Naive thymus-derived CD4-positive, alpha-beta T cell (primary cell): Measurements from ENCODE around the gene EPAS1. TPM values are rescaled to one million over a fixed set of nuclear protein-coding genes. Genes with fewer than 3 reads are reported as not detected.

Experiments used
- ATAC-seq: fragments of 150-1000 bp; cut with Tn5 transposase; 2 replicates; pipeline ENCODE4 v1.10.0; 2021; ENCODE audit warnings: mild to moderate bottlenecking, moderate library complexity
- CTCF ChIA-PET: fragments of 350-600 bp; sonication (Branson Sonifier 250); formaldehyde crosslinking; loops from one replicate; lab custom pipeline; 2021; ENCODE audit warnings: antibody characterized with exemption; lab: Charles Lee
- POLR2A ChIA-PET: fragments of 350-600 bp; sonication (Branson Sonifier 250); formaldehyde crosslinking; loops from one replicate; lab custom pipeline; 2021; ENCODE audit warnings: antibody characterized with exemption, inconsistent platforms; lab: Charles Lee
- DNase-seq, 9 donors: peaks; one replicate each; pipeline versions ENCODE4 v3.0.0 to v3.0.0-alpha.2; 2020 to 2022; ENCODE audit warnings: mixed read lengths in 1 of 9
- H3K27ac ChIP-seq: one replicate; pipeline ENCODE4 v1.7.0; 2013; ENCODE audit warnings: mild to moderate bottlenecking, low read depth, low read length, moderate library complexity
- H3K27me3 ChIP-seq, 2 donors: one replicate each; pipeline ENCODE4 v1.7.0; 2013; ENCODE audit warnings: low read length in 2 of 2, mild to moderate bottlenecking in 2 of 2, moderate library complexity in 2 of 2; ENCODE audit not compliant: control insufficient read depth in 2 of 2, insufficient read depth in 2 of 2
- H3K36me3 ChIP-seq, 3 experiments: 1 replicate in 2 of 3; 2 replicates in 1 of 3; pipeline ENCODE4 v1.7.0; 2013; ENCODE audit warnings: low read length in 3 of 3, mild to moderate bottlenecking in 3 of 3, moderate library complexity in 1 of 3; ENCODE audit not compliant: insufficient read depth in 3 of 3, control insufficient read depth in 2 of 3
- H3K4me1 ChIP-seq, 2 donors: one replicate each; pipeline ENCODE4 v1.7.0; 2013; ENCODE audit warnings: low read length in 2 of 2, mild to moderate bottlenecking in 2 of 2, moderate library complexity in 1 of 2; ENCODE audit not compliant: control insufficient read depth in 2 of 2, insufficient read depth in 2 of 2
- H3K4me3 ChIP-seq: 2 replicates; pipeline ENCODE4 v1.7.0; 2013; ENCODE audit warnings: mild to moderate bottlenecking, low read length
- H3K9me3 ChIP-seq, 3 experiments: 1 replicate in 2 of 3; 2 replicates in 1 of 3; pipeline ENCODE4 v1.7.0; 2013; ENCODE audit warnings: low read length in 3 of 3; ENCODE audit not compliant: control insufficient read depth in 2 of 3
- H3K27ac Mint-ChIP-seq, 9 donors: one replicate each; pipeline ENCODE4 v1.8.0; 2020 to 2022; ENCODE audit warnings: mixed read lengths in 9 of 9, mild to moderate bottlenecking in 8 of 9, moderate library complexity in 5 of 9, inconsistent platforms in 2 of 9
- H3K27me3 Mint-ChIP-seq, 5 donors: one replicate each; pipeline ENCODE4 v1.8.0; 2021 to 2022; ENCODE audit warnings: mixed read lengths in 5 of 5, mild to moderate bottlenecking in 1 of 5
- H3K36me3 Mint-ChIP-seq, 5 donors: one replicate each; pipeline ENCODE4 v1.8.0; 2020 to 2022; ENCODE audit warnings: mixed read lengths in 5 of 5, mild to moderate bottlenecking in 3 of 5, inconsistent platforms in 1 of 5
- H3K4me1 Mint-ChIP-seq, 7 donors: one replicate each; pipeline ENCODE4 v1.8.0; 2020 to 2022; ENCODE audit warnings: mixed read lengths in 7 of 7, mild to moderate bottlenecking in 3 of 7, inconsistent platforms in 1 of 7
- H3K4me3 Mint-ChIP-seq, 10 donors: one replicate each; pipeline ENCODE4 v1.8.0; 2020 to 2022; ENCODE audit warnings: mild to moderate bottlenecking in 10 of 10, mixed read lengths in 10 of 10, moderate library complexity in 6 of 10, inconsistent platforms in 2 of 10
- H3K9me3 Mint-ChIP-seq, 11 donors: one replicate each; pipeline ENCODE4 v1.8.0; 2020 to 2022; ENCODE audit warnings: mixed read lengths in 11 of 11, mild to moderate bottlenecking in 4 of 11, inconsistent platforms in 1 of 11, moderate library complexity in 1 of 11
- intact Hi-C, 2 donors: fragments of 100-400 bp; cut with micrococcal nuclease; formaldehyde crosslinking; loops; one replicate each; pipeline ENCODE4 v1.15.1; 2023
- polyA plus RNA-seq, 2 donors: library from polyadenylated mRNA; unstranded; fragments of 300-500 nt; fragmentation: Illumina TruSeq; gene quantifications; one replicate each; pipeline ENCODE4 v1.2.3, GENCODE V29; 2021
- total RNA-seq, 6 experiments: library from RNA in 5 of 6; stranded (reverse) in 5 of 6; gene quantifications; 1 replicate in 5 of 6; 2 replicates in 1 of 6; pipeline ENCODE4 v1.2.3 and lab custom pipeline; 2021 to 2026

The EPAS1 gene
- total RNA-seq, result 10 to 100 TPM in 2 of 5 experiments, 1 to 10 TPM in 3; 1.6 to 17.0 (median 6.4) TPM
- under 1 TPM in 1 of 2 donors, not detected in 1; 0.18 TPM for polyA plus RNA-seq
- 3.5 reads per million, percentile 18 among the genes with 10 or more reads in this experiment for total RNA-seq (lab: John Stamatoyannopoulos, UW)

- no peaks in the 10 kb centered on the region for H3K9me3 ChIP-seq
- Mint-ChIP-seq H3K4me3 (peak within 1 kb of the TSS; percentile 84 to 95 (median 92)), H3K4me1 (peaks cover 14 to 33% (median 26%) of the 10 kb centered on the region in 7 donors), H3K9me3 (peaks cover 0 to 2% (median 0%) of the 10 kb centered on the region in 11 donors), H3K27ac (peak within 1 kb of the TSS in 7 of 9 donors; percentile 34 to 89 (median 69)), H3K36me3 (peaks cover 0 to 3% (median 0%) of the 10 kb centered on the region in 5 donors), H3K27me3 (peaks cover 18 to 89% (median 48%) of the 10 kb centered on the region in 5 donors)
- ATAC-seq (peak; percentile 92), DNase-seq (peak; percentile 48 to 88 (median 54))
- peaks cover 13 to 18% of the 10 kb centered on the region in 2 donors for H3K27me3 ChIP-seq
- peaks cover 18 to 26% of the 10 kb centered on the region in 2 donors for H3K4me1 ChIP-seq
- ChIA-PET POLR2A (interaction anchor here (0.7 to 0.8 kb wide), 2 partner anchors 11 to 126 kb away, joined by 3 read pairs; no protein-coding TSS in a partner anchor), CTCF (interaction anchor here (0.8 kb wide), 1 partner anchor 13 kb away, joined by 3 read pairs; no protein-coding TSS in a partner anchor)
- intact Hi-C loops, result loop anchor here (1.0 to 5.0 kb wide), 8 partner anchors 54 to 646 kb away; partner anchors contain the start of gene PRKCE (in 1 of the 2)
- H3K27ac ChIP-seq, result no peak within 1 kb of the TSS
- H3K36me3 ChIP-seq, result no peaks in the 10 kb centered on the region
- peak within 1 kb of the TSS; percentile 74 for H3K4me3 ChIP-seq
Observed at GRCh38 chr2:46296840-46297545, at the start of gene EPAS1. Gene EPAS1, plus strand, starts transcription at chr2:46297407. Its CDS starts 505 bp downstream, at chr2:46297912.

GRCh38 chr2:46248171-46248570 is 49.0 kb upstream of the EPAS1 start:
- peaks cover 0 to 33% (median 3%) of the 10 kb centered on the region in 5 donors for H3K27me3 Mint-ChIP-seq
- no peak overlapping the region for H3K27ac Mint-ChIP-seq
- peaks cover 0 to 6% (median 0%) of the 10 kb centered on the region in 11 donors for H3K9me3 Mint-ChIP-seq
- intact Hi-C loops, result no loop called here
- H3K27ac ChIP-seq, result no peak overlapping the region
- peaks cover 0 to 4% (median 0%) of the 10 kb centered on the region in 5 donors for H3K36me3 Mint-ChIP-seq
- no peaks in the 10 kb centered on the region for H3K4me1 ChIP-seq
- no peak for DNase-seq
- no peak for ATAC-seq
- H3K27me3 ChIP-seq, result no peaks in the 10 kb centered on the region
- H3K4me1 Mint-ChIP-seq, result peaks cover 0 to 6% (median 0%) of the 10 kb centered on the region in 7 donors
- H3K9me3 ChIP-seq, result no peaks in the 10 kb centered on the region
- ChIA-PET CTCF (no interaction called here), POLR2A (no interaction called here)
- H3K4me3 Mint-ChIP-seq, result no peak overlapping the region
- H3K4me3 ChIP-seq, result no peak overlapping the region
- H3K36me3 ChIP-seq, result no peaks in the 10 kb centered on the region

GRCh38 chr2:46249654-46250053 is 47.6 kb upstream of the EPAS1 start:
- Mint-ChIP-seq H3K27ac (no peak overlapping the region), H3K36me3 (peaks cover 0 to 4% (median 0%) of the 10 kb centered on the region in 5 donors), H3K27me3 (peaks cover 0 to 31% (median 3%) of the 10 kb centered on the region in 5 donors), H3K4me3 (no peak overlapping the region), H3K4me1 (peaks cover 0 to 6% (median 0%) of the 10 kb centered on the region in 7 donors), H3K9me3 (peaks cover 0 to 6% (median 0%) of the 10 kb centered on the region in 11 donors)
- no peaks in the 10 kb centered on the region for H3K36me3 ChIP-seq
- H3K27ac ChIP-seq, result no peak overlapping the region
- H3K4me1 ChIP-seq, result no peaks in the 10 kb centered on the region
- POLR2A ChIA-PET, result no interaction called here
- H3K9me3 ChIP-seq, result no peaks in the 10 kb centered on the region
- no peaks in the 10 kb centered on the region for H3K27me3 ChIP-seq
- CTCF ChIA-PET, result no interaction called here
- DNase-seq, result no peak
- no peak overlapping the region for H3K4me3 ChIP-seq
- no peak for ATAC-seq
- intact Hi-C loops, result no loop called here

- no peak for DNase-seq
- Mint-ChIP-seq H3K4me1 (peaks cover 0 to 6% (median 0%) of the 10 kb centered on the region in 7 donors), H3K27ac (no peak overlapping the region), H3K36me3 (peaks cover 0 to 4% (median 0%) of the 10 kb centered on the region in 5 donors), H3K27me3 (peaks cover 0 to 12% (median 0%) of the 10 kb centered on the region in 5 donors), H3K9me3 (peaks cover 0 to 3% (median 0%) of the 10 kb centered on the region in 11 donors), H3K4me3 (no peak overlapping the region)
- POLR2A ChIA-PET, result no interaction called here
- intact Hi-C loops, result no loop called here
- CTCF ChIA-PET, result no interaction called here
- no peaks in the 10 kb centered on the region for H3K4me1 ChIP-seq
- no peak overlapping the region for H3K4me3 ChIP-seq
- H3K9me3 ChIP-seq, result no peaks in the 10 kb centered on the region
- no peak for ATAC-seq
- H3K27me3 ChIP-seq, result no peaks in the 10 kb centered on the region
- no peak overlapping the region for H3K27ac ChIP-seq
- no peaks in the 10 kb centered on the region for H3K36me3 ChIP-seq
Observed at GRCh38 chr2:46252891-46253659, 44.1 kb upstream of the EPAS1 start.

GRCh38 chr2:46254474-46254873 is 42.7 kb upstream of the EPAS1 start:
- no peak overlapping the region for H3K27ac Mint-ChIP-seq
- Histone ChIP-seq H3K4me1 (no peaks in the 10 kb centered on the region), H3K36me3 (no peaks in the 10 kb centered on the region), H3K27ac (no peak overlapping the region), H3K4me3 (no peak overlapping the region), H3K27me3 (no peaks in the 10 kb centered on the region), H3K9me3 (no peaks in the 10 kb centered on the region)
- POLR2A ChIA-PET, result no interaction called here
- H3K4me1 Mint-ChIP-seq, result peaks cover 0 to 7% (median 0%) of the 10 kb centered on the region in 7 donors
- intact Hi-C loops, result no loop called here
- H3K4me3 Mint-ChIP-seq, result no peak overlapping the region
- CTCF ChIA-PET, result interaction anchor here (0.5 kb wide), 1 partner anchor 160 kb away, joined by 3 read pairs; no protein-coding TSS in a partner anchor
- DNase-seq, result no peak
- H3K9me3 Mint-ChIP-seq, result peaks cover 0 to 3% (median 0%) of the 10 kb centered on the region in 11 donors
- peaks cover 0 to 13% (median 3%) of the 10 kb centered on the region in 5 donors for H3K27me3 Mint-ChIP-seq
- ATAC-seq, result no peak
- peaks cover 0 to 4% (median 0%) of the 10 kb centered on the region in 5 donors for H3K36me3 Mint-ChIP-seq

GRCh38 chr2:46256563-46257142 is 40.6 kb upstream of the EPAS1 start:
- no peak overlapping the region for H3K27ac ChIP-seq
- Mint-ChIP-seq H3K9me3 (peaks cover 0 to 3% (median 0%) of the 10 kb centered on the region in 11 donors), H3K27ac (no peak overlapping the region), H3K36me3 (peaks cover 0 to 2% (median 0%) of the 10 kb centered on the region in 5 donors), H3K4me1 (peaks cover 0 to 5% (median 0%) of the 10 kb centered on the region in 7 donors), H3K4me3 (no peak overlapping the region), H3K27me3 (peaks cover 0 to 14% (median 3%) of the 10 kb centered on the region in 5 donors)
- no peaks in the 10 kb centered on the region for H3K4me1 ChIP-seq
- ChIA-PET CTCF (interaction anchor here (0.6 kb wide), 1 partner anchor 646 kb away, joined by 3 read pairs; no protein-coding TSS in a partner anchor), POLR2A (no interaction called here)
- intact Hi-C loops, result no loop called here
- no peaks in the 10 kb centered on the region for H3K9me3 ChIP-seq
- no peak overlapping the region for H3K4me3 ChIP-seq
- no peaks in the 10 kb centered on the region for H3K27me3 ChIP-seq
- ATAC-seq, result no peak
- H3K36me3 ChIP-seq, result no peaks in the 10 kb centered on the region
- DNase-seq, result no peak
